Epithelial cell of proximal tubule (primary cell): ENCODE data around the gene LDLRAD4. TPM values are rescaled to one million over a fixed set of nuclear protein-coding genes. Genes with fewer than 3 reads are reported as not detected.

Source experiments
- DNase-seq: peaks from one replicate; pipeline ENCODE4 v3.0.0-alpha.2; 2011; ENCODE audit warnings: low read depth
- H3K4me3 ChIP-seq: 2 replicates; pipeline ENCODE4 v1.5.1; 2011; ENCODE audit warnings: low read depth, mild to moderate bottlenecking, low read length
- total RNA-seq: library from RNA; depleted of rRNA; stranded (reverse); fragments of >200 nt; gene quantifications from 2 replicates; pipeline ENCODE4 v1.2.3, GENCODE V29; 2015
- TF ChIP-seq, protein P1 (sequence below): conservative IDR thresholded peaks from 2 replicates; pipeline ENCODE4 v1.5.1; 2012; ENCODE audit warnings: low read depth, mild to moderate bottlenecking, low read length

Gene LDLRAD4
- total RNA-seq, 1 donor from 2014 or later = under 0.01 TPM

DNA sequence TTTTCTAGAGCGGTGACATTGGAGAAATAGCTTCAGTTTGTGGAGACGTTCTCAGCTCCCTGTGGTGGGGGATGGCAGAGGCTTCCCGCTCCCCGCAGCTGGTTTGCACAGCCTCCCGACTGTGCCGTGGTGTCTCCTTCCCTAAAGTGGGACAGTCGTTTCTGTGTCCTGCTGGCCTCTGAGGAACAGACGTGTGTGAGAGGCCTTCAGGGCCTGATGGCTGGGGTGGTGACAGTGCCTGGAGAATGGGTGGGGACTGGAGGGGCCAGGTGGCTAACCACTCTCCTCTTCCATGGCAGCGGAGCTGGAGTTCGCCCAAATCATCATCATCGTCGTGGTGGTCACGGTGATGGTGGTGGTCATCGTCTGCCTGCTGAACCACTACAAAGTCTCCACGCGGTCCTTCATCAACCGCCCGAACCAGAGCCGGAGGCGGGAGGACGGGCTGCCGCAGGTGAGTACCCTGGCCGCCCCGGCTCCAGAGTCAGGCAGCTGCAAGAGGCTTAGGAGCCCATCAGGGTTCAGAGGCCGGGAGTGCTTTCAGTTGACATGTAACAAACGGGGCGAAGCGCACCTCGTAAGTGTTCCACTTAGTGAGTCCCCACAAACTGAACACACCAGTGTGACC lies 402.4 kb downstream of the LDLRAD4 start:
- TF ChIP-seq, protein P1, sequence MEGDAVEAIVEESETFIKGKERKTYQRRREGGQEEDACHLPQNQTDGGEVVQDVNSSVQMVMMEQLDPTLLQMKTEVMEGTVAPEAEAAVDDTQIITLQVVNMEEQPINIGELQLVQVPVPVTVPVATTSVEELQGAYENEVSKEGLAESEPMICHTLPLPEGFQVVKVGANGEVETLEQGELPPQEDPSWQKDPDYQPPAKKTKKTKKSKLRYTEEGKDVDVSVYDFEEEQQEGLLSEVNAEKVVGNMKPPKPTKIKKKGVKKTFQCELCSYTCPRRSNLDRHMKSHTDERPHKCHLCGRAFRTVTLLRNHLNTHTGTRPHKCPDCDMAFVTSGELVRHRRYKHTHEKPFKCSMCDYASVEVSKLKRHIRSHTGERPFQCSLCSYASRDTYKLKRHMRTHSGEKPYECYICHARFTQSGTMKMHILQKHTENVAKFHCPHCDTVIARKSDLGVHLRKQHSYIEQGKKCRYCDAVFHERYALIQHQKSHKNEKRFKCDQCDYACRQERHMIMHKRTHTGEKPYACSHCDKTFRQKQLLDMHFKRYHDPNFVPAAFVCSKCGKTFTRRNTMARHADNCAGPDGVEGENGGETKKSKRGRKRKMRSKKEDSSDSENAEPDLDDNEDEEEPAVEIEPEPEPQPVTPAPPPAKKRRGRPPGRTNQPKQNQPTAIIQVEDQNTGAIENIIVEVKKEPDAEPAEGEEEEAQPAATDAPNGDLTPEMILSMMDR = no peak
- no peak overlapping the region for H3K4me3 ChIP-seq
- DNase-seq = no peak

- H3K4me3 ChIP-seq = no peak overlapping the region
- TF ChIP-seq, protein P1 = no peak
These were observed 402.9 kb downstream of the LDLRAD4 start for GRCh38 chr18:13621446-13621849.

DNA sequence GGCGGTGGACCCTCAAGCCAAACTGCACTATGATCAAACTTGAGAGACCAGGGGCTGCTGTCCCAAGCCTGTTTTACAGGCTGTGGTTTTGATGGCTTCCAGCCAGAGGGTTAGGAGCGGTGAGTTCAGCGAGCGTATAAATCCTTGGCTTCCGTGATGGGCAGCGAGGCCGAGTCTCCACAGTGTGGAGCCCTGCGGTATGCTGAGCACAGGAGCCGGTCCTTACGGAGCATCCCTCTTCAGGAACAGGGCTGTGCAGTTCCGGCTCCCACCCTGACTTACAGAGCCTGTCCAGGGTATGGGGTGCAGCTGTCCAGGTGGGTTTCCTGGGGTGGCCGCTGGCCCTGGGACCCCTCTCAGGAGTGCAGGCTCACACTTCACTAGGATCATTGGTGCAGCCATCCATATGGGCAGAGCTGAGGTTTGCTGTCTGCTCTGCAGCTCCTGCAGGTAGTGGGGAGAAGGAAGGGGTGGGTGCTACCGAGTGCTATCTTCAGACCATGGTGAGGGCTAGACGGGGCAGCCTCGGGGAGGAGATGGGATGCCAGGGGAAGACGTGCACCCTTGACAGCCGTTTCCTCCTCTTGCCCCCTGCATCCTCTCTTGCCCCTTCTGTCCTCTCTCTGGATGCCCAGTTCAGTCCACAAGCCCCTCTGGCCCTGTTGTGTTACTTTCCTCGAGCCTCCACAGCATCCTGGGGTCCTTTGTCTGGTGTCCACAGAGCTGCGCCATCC lies 403.5 kb downstream of the LDLRAD4 start:
- H3K4me3 ChIP-seq = no peak overlapping the region
- DNase-seq = no peak
- TF ChIP-seq, protein P1 = no peak

More at GRCh38 chr18:13621446-13621849, 402.9 kb downstream of the LDLRAD4 start:
- DNase-seq = no peak

DNA sequence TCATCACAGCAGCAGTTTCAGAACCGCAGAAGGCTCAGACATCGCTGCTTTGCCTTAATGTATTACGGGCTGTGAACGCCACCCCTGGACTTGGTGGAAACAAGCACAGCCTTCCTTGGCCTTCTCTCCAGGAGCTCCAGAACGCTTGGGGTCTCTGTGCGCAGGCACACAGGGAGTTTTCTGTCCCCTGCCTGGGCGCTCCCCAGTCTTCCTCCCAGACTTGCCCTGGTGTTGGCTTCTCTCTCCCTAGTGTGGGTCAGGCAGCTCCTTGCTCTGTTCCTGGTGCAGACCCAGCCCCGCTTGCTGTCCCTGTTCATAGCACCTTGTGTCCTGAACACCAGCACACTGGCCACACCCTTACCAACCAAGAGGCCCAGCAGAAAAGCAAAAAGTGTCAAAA lies 404.2 kb downstream of the LDLRAD4 start:
- H3K4me3 ChIP-seq = no peak overlapping the region
- DNase-seq = no peak
- TF ChIP-seq, protein P1 = no peak

DNA sequence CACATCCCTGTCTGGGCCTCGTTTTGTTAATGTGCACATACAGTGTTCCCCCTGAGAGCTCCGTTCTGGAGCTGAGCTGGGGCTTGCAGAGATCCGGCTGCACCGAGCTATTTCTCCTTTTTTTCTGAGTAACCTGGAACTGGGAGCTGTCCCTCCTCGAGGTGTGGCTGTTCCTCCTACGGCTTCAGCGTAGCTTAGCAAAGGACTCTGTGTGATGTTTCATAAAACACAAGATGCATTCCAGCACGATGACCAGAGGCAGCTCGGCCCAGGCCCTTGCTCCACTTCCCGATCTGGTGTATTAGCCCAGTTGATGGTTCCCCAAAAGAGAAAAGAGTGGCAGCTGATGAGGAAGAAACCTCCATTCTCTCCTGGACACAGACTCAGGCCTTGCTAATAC lies 404.8 kb downstream of the LDLRAD4 start:
- TF ChIP-seq, protein P1 = no peak
- no peak for DNase-seq
- H3K4me3 ChIP-seq = no peak overlapping the region

DNA sequence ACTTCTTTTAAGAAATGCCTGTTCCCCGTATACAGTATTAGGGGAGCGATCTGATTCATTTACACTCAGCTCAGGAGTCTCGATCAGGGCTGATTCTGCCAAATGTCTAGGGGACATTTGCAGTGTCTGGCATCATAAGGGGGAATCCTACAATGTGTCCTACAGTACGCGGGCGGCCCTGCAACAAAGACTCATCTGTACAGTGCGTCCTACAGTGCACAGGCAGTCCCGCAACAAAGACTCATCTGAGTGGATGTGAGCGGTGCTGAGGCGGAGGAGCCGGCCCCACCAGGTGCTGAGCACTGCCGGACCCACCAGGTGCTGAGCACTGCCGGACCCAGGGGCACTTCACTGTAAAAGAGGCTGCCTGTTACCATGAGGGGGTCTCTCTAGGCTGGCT lies 405.3 kb downstream of the LDLRAD4 start:
- H3K4me3 ChIP-seq = no peak overlapping the region
- DNase-seq = no peak
- TF ChIP-seq, protein P1 = no peak
